ENCODE results near the gene RBM23. TPM values are rescaled to one million over a fixed set of nuclear protein-coding genes. Genes with fewer than 3 reads are reported as not detected.

Gene RBM23
- total RNA-seq, 4 donors from 2014 or later: 41.7 to 694 (median 368) TPM

- TF ChIP-seq CTCF (IDR thresholded peaks at IDR 0.05; ENCODE audit: low read depth): no peak
Observed at GRCh38 chr14:22908601-22909000, 10.3 kb downstream of the RBM23 start.

- TF ChIP-seq CTCF (IDR thresholded peaks at IDR 0.05; ENCODE audit: low read depth): no peak
Observed at GRCh38 chr14:22907429-22907828, 11.5 kb downstream of the RBM23 start.

- TF ChIP-seq CTCF (IDR thresholded peaks at IDR 0.05; ENCODE audit: low read depth): no peak
Observed at GRCh38 chr14:22906073-22906472, 12.9 kb downstream of the RBM23 start.

GRCh38 chr14:22905627-22906026 lies 13.3 kb downstream of the RBM23 start:
- no peak for TF ChIP-seq CTCF (IDR thresholded peaks at IDR 0.05; ENCODE audit: low read depth)

- no peak for TF ChIP-seq CTCF (IDR thresholded peaks at IDR 0.05; ENCODE audit: low read depth)
Observed at GRCh38 chr14:22903742-22904087, 15.2 kb downstream of the RBM23 start.

- no peak for TF ChIP-seq CTCF (IDR thresholded peaks at IDR 0.05; ENCODE audit: low read depth)
Observed at GRCh38 chr14:22901799-22902198, 17.1 kb downstream of the RBM23 start.

GRCh38 chr14:22900081-22900799 lies 18.7 kb downstream of the RBM23 start:
- no peak for TF ChIP-seq CTCF (IDR thresholded peaks at IDR 0.05; ENCODE audit: low read depth)
